SU-DHL-6 (cell line): Measurements from ENCODE around the gene RBM28.

Experiments used
- H2AFZ ChIP-seq: fragments of 200-600 bp; sonication (generic); 2 replicates; pipeline ENCODE4 v1.6.1; 2014; ENCODE audit warnings: low read depth, mild to moderate bottlenecking, moderate library complexity, mixed read lengths, antibody characterized with exemption, low read length; ENCODE audit not compliant: severe bottlenecking
- H3F3A ChIP-seq: fragments of 200-600 bp; shearing (Covaris generic); 2 replicates; pipeline ENCODE4 v1.6.0; 2016; ENCODE audit warnings: antibody characterized with exemption, mild to moderate bottlenecking; ENCODE audit not compliant: insufficient read depth
- H3K27ac ChIP-seq: fragments of 200-600 bp; sonication (generic); 2 replicates; pipeline ENCODE4 v1.5.1; 2016; ENCODE audit warnings: low read depth, mild to moderate bottlenecking, low read length, moderate library complexity, mixed read lengths
- H3K27me3 ChIP-seq: fragments of 200-600 bp; sonication (generic), shearing (Covaris generic); 2 replicates; pipeline ENCODE4 v1.6.0; 2014; ENCODE audit warnings: mild to moderate bottlenecking, low read length
- H3K36me3 ChIP-seq: fragments of 200-600 bp; sonication (generic); 2 replicates; pipeline ENCODE4 v1.6.1; 2014; ENCODE audit warnings: mild to moderate bottlenecking, low read length, mixed read lengths
- H3K4me2 ChIP-seq: fragments of 300-600, 200-600 bp; shearing (Covaris generic), sonication (generic); 2 replicates; pipeline ENCODE4 v1.6.0; 2014; ENCODE audit warnings: low read length, low read depth, mild to moderate bottlenecking; ENCODE audit not compliant: poor library complexity, severe bottlenecking
- H3K4me3 ChIP-seq: fragments of 200-600 bp; sonication (generic); 2 replicates; pipeline ENCODE4 v1.5.1; 2014; ENCODE audit warnings: antibody characterized with exemption, low read length, mild to moderate bottlenecking, mixed read lengths; ENCODE audit not compliant: insufficient read depth, poor library complexity, severe bottlenecking
- H3K79me2 ChIP-seq: fragments of 200-600 bp; sonication (generic); 2 replicates; pipeline ENCODE4 v1.6.1; 2014; ENCODE audit warnings: mild to moderate bottlenecking, low read length, moderate library complexity; ENCODE audit not compliant: insufficient read depth
- H3K9ac ChIP-seq: fragments of 200-600 bp; sonication (generic); 2 replicates; pipeline ENCODE4 v1.7.0; 2014; ENCODE audit warnings: mild to moderate bottlenecking, low read length
- H3K9me2 ChIP-seq: fragments of 200-600 bp; sonication (generic); replicated peaks from 2 replicates; pipeline ENCODE4 v1.6.1; 2014; ENCODE audit warnings: low read length; ENCODE audit not compliant: insufficient read depth
- H3K9me3 ChIP-seq: fragments of 200-600 bp; sonication (generic); 2 replicates; pipeline ENCODE4 v1.6.1; 2014; ENCODE audit warnings: low read length, mixed read lengths; ENCODE audit not compliant: insufficient read depth
- H4K20me1 ChIP-seq: fragments of 200-600 bp; sonication (generic); 2 replicates; pipeline ENCODE4 v1.6.1; 2014; ENCODE audit warnings: low read depth, mild to moderate bottlenecking, antibody characterized with exemption, low read length, moderate library complexity, mixed read lengths
- EZH2phosphoT487 ChIP-seq: fragments of 200-600 bp; sonication (generic), shearing (Covaris generic); conservative IDR thresholded peaks from 2 replicates; pipeline ENCODE4 v1.6.1; 2018; ENCODE audit warnings: mild to moderate bottlenecking, antibody characterized with exemption, low read length, moderate library complexity, mixed read lengths
- TF ChIP-seq, protein P1 (sequence below): fragments of 200-600 bp; sonication (generic); IDR thresholded peaks from one replicate; pipeline ENCODE4 v1.5.1; 2017; ENCODE audit warnings: antibody characterized with exemption, mild to moderate bottlenecking, low read length, moderate library complexity; ENCODE audit not compliant: insufficient read depth, poor library complexity, severe bottlenecking

Gene RBM28

GRCh38 chr7:128353610-128354009 lies 9.9 kb upstream of the RBM28 start:
- Histone ChIP-seq H3K79me2 (no peaks in the 10 kb centered on the region), H3K4me2 (no peak overlapping the region), H3K36me3 (no peaks in the 10 kb centered on the region), H3K27ac (no peak overlapping the region), H3K9me3 (no peaks in the 10 kb centered on the region), H3K9me2 (no peaks in the 10 kb centered on the region), H3K27me3 (no peaks in the 10 kb centered on the region), H3F3A (no peaks in the 10 kb centered on the region), H2AFZ (no peak overlapping the region), H4K20me1 (no peaks in the 10 kb centered on the region), H3K9ac (no peak overlapping the region), H3K4me3 (no peak overlapping the region)
- TF ChIP-seq, protein P1, sequence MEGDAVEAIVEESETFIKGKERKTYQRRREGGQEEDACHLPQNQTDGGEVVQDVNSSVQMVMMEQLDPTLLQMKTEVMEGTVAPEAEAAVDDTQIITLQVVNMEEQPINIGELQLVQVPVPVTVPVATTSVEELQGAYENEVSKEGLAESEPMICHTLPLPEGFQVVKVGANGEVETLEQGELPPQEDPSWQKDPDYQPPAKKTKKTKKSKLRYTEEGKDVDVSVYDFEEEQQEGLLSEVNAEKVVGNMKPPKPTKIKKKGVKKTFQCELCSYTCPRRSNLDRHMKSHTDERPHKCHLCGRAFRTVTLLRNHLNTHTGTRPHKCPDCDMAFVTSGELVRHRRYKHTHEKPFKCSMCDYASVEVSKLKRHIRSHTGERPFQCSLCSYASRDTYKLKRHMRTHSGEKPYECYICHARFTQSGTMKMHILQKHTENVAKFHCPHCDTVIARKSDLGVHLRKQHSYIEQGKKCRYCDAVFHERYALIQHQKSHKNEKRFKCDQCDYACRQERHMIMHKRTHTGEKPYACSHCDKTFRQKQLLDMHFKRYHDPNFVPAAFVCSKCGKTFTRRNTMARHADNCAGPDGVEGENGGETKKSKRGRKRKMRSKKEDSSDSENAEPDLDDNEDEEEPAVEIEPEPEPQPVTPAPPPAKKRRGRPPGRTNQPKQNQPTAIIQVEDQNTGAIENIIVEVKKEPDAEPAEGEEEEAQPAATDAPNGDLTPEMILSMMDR = no peak
- TF ChIP-seq EZH2phosphoT487 = no peak

GRCh38 chr7:128353189-128353588 lies 9.5 kb upstream of the RBM28 start:
- Histone ChIP-seq H4K20me1 (no peaks in the 10 kb centered on the region), H3K27ac (no peak overlapping the region), H3K9me3 (no peaks in the 10 kb centered on the region), H3F3A (no peaks in the 10 kb centered on the region), H3K4me3 (no peak overlapping the region), H3K4me2 (no peak overlapping the region), H2AFZ (no peak overlapping the region), H3K36me3 (no peaks in the 10 kb centered on the region), H3K9ac (no peak overlapping the region), H3K27me3 (no peaks in the 10 kb centered on the region), H3K79me2 (no peaks in the 10 kb centered on the region), H3K9me2 (no peaks in the 10 kb centered on the region)
- TF ChIP-seq, protein P1 = no peak
- no peak for TF ChIP-seq EZH2phosphoT487

DNA sequence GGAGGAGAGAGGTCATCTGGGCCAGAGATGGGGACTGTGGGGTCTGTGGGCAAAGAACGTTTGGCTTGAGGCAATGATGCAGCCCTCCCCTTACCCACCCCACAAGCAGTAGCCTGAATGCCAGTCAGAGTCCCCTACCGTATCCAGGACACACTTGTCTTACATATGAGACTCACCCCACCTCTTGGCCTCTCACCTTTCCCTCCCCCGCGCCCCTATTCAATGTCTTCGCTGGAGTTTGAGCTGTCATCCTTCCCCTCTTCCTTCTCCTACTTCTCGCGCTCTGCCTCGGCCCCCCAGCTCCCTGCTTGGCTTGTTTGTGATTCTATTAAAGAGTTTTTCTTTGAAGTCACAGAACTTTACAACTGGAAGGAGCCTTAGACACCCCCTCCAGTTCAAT lies 8.9 kb upstream of the RBM28 start:
- no peak overlapping the region for H3K4me2 ChIP-seq
- no peaks in the 10 kb centered on the region for H3K9me2 ChIP-seq
- no peak overlapping the region for H3K4me3 ChIP-seq
- no peak overlapping the region for H3K9ac ChIP-seq
- H2AFZ ChIP-seq = no peak overlapping the region
- no peaks in the 10 kb centered on the region for H3K27me3 ChIP-seq
- H3K36me3 ChIP-seq = no peaks in the 10 kb centered on the region
- no peaks in the 10 kb centered on the region for H3K79me2 ChIP-seq
- H3K9me3 ChIP-seq = no peaks in the 10 kb centered on the region
- H3F3A ChIP-seq = no peaks in the 10 kb centered on the region
- no peak overlapping the region for H3K27ac ChIP-seq
- H4K20me1 ChIP-seq = no peaks in the 10 kb centered on the region
- TF ChIP-seq EZH2phosphoT487 = no peak
- TF ChIP-seq, protein P1 = no peak

- Histone ChIP-seq H2AFZ (no peak overlapping the region), H3K9me2 (no peaks in the 10 kb centered on the region), H4K20me1 (no peaks in the 10 kb centered on the region), H3F3A (no peaks in the 10 kb centered on the region), H3K27me3 (no peaks in the 10 kb centered on the region), H3K79me2 (no peaks in the 10 kb centered on the region), H3K9ac (no peak overlapping the region), H3K27ac (no peak overlapping the region), H3K9me3 (no peaks in the 10 kb centered on the region), H3K4me3 (no peak overlapping the region), H3K4me2 (no peak overlapping the region), H3K36me3 (no peaks in the 10 kb centered on the region)
- TF ChIP-seq, protein P1 = no peak
- no peak for TF ChIP-seq EZH2phosphoT487
Observed at GRCh38 chr7:128352153-128352537, 8.4 kb upstream of the RBM28 start.
